ENCODE measurements around the gene PLEKHG7. TPM values are rescaled to one million over a fixed set of nuclear protein-coding genes. Genes with fewer than 3 reads are reported as not detected.

The PLEKHG7 gene
- total and polyA plus RNA-seq, 2 of the 8 experiments (the other 6 are each of a cell fraction or from before 2014, with no cell fraction given): not detected

- no peak for TF ChIP-seq CHD7 (IDR thresholded peaks at IDR 0.05; ENCODE audit: insufficient replicate concordance, low read length)
- TF ChIP-seq GTF2F1 (IDR thresholded peaks at IDR 0.05; ENCODE audit: borderline replicate concordance, low read depth, low read length): no peak
- no peak for TF ChIP-seq HDAC6 (IDR thresholded peaks at IDR 0.05; ENCODE audit: low read depth, low read length)
- TF ChIP-seq, protein P1, sequence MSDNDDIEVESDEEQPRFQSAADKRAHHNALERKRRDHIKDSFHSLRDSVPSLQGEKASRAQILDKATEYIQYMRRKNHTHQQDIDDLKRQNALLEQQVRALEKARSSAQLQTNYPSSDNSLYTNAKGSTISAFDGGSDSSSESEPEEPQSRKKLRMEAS (IDR thresholded peaks at IDR 0.05): no peak
- TF ChIP-seq HDAC2 (IDR thresholded peaks at IDR 0.05; ENCODE audit: borderline replicate concordance in 1 of 2, low read depth in 2 of 2, low read length in 2 of 2): no peak
- TF ChIP-seq ATF2 (IDR thresholded peaks at IDR 0.05; ENCODE audit: low read length): no peak
- no peak for TF ChIP-seq POU5F1 (IDR thresholded peaks at IDR 0.05; ENCODE audit: low read depth, low read length)
- no peak for TF ChIP-seq BRCA1 (IDR thresholded peaks at IDR 0.05; ENCODE audit: low read depth, low read length)
- no peak for TF ChIP-seq MAFK (IDR thresholded peaks at IDR 0.05; ENCODE audit: low read depth, low read length)
These were observed 15.7 kb downstream of the PLEKHG7 start (continued) for GRCh38 chr12:92718483-92718990.

Measured in H1 (cell line).